Neural progenitor cell (in vitro differentiated cells): Measurements from ENCODE around the gene MYO1A. TPM values are rescaled to one million over a fixed set of nuclear protein-coding genes. Genes with fewer than 3 reads are reported as not detected.

Experiments
- DNase-seq: peaks from one replicate; pipeline ENCODE4 v3.0.0-alpha.2; 2016; ENCODE audit warnings: low spot score
- H2AFZ ChIP-seq: fragments of 200-600 bp; sonication (generic); replicated peaks from 2 replicates; pipeline ENCODE4 v1.6.1; 2016; ENCODE audit warnings: antibody characterized with exemption
- H3F3A ChIP-seq: fragments of 200-600 bp; sonication (generic); 2 replicates; pipeline ENCODE4 v1.6.1; 2016; ENCODE audit warnings: antibody characterized with exemption, low read depth
- H3K27ac ChIP-seq: fragments of 200-600 bp; sonication (generic); 2 replicates; pipeline ENCODE4 v1.5.1; 2016; ENCODE audit warnings: mild to moderate bottlenecking
- H3K27me3 ChIP-seq: fragments of 200-600 bp; sonication (generic); 2 replicates; pipeline ENCODE4 v1.6.1; 2016; ENCODE audit warnings: mild to moderate bottlenecking, moderate library complexity
- H3K36me3 ChIP-seq: fragments of 200-600 bp; sonication (generic); 2 replicates; pipeline ENCODE4 v1.5.1; 2016
- H3K4me1 ChIP-seq: fragments of 200-600 bp; sonication (generic); 2 replicates; pipeline ENCODE4 v1.6.1; 2016; ENCODE audit warnings: mixed run types
- H3K4me2 ChIP-seq: fragments of 200-600 bp; sonication (generic); 2 replicates; pipeline ENCODE4 v1.6.1; 2016
- H3K4me3 ChIP-seq: fragments of 200-600 bp; sonication (generic); 2 replicates; pipeline ENCODE4 v1.5.1; 2016
- H3K79me2 ChIP-seq: fragments of 200-600 bp; sonication (generic); 2 replicates; pipeline ENCODE4 v1.6.1; 2016; ENCODE audit warnings: low read depth
- H3K9ac ChIP-seq: fragments of 200-600 bp; sonication (generic); 2 replicates; pipeline ENCODE4 v1.6.1; 2016
- H3K9me3 ChIP-seq: fragments of 200-600 bp; sonication (generic); 2 replicates; pipeline ENCODE4 v1.5.1; 2016; ENCODE audit warnings: low read depth
- H4K20me1 ChIP-seq: fragments of 200-600 bp; sonication (generic); 2 replicates; pipeline ENCODE4 v1.6.1; 2016; ENCODE audit warnings: low read depth
- H3K27ac Mint-ChIP-seq: 3 replicates; pipeline ENCODE4 v1.8.0; 2021; ENCODE audit warnings: mixed read lengths
- H3K27me3 Mint-ChIP-seq: 2 replicates; pipeline ENCODE4 v1.8.0; 2022; ENCODE audit warnings: low read depth, mild to moderate bottlenecking, inconsistent platforms, moderate library complexity, mixed read lengths; ENCODE audit not compliant: insufficient read depth
- H3K36me3 Mint-ChIP-seq: 3 replicates; pipeline ENCODE4 v1.8.0; 2021; ENCODE audit warnings: mixed read lengths
- H3K4me1 Mint-ChIP-seq: 3 replicates; pipeline ENCODE4 v1.8.0; 2021; ENCODE audit warnings: mixed read lengths
- H3K4me3 Mint-ChIP-seq: 3 replicates; pipeline ENCODE4 v1.8.0; 2021; ENCODE audit warnings: mild to moderate bottlenecking, moderate library complexity, mixed read lengths
- H3K9me3 Mint-ChIP-seq: 3 replicates; pipeline ENCODE4 v1.8.0; 2020; ENCODE audit warnings: mixed read lengths
- EZH2 ChIP-seq: fragments of 200-600 bp; sonication (generic); IDR thresholded peaks from 2 replicates; pipeline ENCODE4 v1.6.1; 2017; ENCODE audit warnings: antibody characterized with exemption, mild to moderate bottlenecking, moderate library complexity
- EZH2phosphoT487 ChIP-seq: fragments of 200-600 bp; sonication (generic); IDR thresholded peaks from 2 replicates; pipeline ENCODE4 v1.6.1; 2017; ENCODE audit warnings: antibody characterized with exemption
- total RNA-seq: library from RNA; depleted of rRNA; stranded (reverse); fragments of >200 nt; gene quantifications from 2 replicates; pipeline ENCODE4 v1.2.3, GENCODE V29; 2015; ENCODE audit warnings: low replicate concordance
- TF ChIP-seq, protein P1 (sequence below): fragments of 200-600 bp; sonication (generic); IDR thresholded peaks from 2 replicates; pipeline ENCODE4 v1.5.1; 2017; ENCODE audit warnings: antibody characterized with exemption, mild to moderate bottlenecking

Gene MYO1A
- total RNA-seq, 1 donor from 2014 or later = not detected

DNA sequence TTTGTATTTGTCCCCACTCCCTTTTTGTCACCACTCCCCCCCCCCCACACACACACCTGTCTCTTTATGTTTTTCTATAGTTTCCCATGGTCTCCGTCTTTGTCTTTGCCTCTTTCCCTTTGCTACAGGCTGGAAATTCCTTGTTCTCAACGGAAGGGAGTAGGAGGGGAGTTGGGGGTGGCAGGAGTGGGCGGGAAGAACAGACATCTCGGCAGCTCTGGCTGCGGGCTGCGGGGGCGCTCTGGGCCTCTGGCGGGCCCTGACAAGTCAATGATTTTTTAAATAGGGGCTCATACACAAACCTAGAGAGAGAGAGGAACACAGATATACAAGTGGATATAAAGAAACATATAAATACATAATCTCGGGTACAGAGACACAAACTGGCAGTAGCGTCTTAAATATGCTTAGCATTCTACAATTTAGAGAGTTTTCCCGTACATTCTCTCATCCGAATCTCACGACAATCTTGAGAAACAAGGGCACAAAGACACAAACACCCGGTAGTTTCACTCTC is 36.6 kb upstream of the MYO1A start:
- Histone ChIP-seq H3K4me3 (peak overlapping the region; percentile 74), H3K4me1 (peaks cover 18% of the 10 kb centered on the region), H3K27ac (peak overlapping the region; percentile 85), H3K36me3 (no peaks in the 10 kb centered on the region), H2AFZ (peak overlapping the region; percentile 53), H4K20me1 (peaks cover 20% of the 10 kb centered on the region), H3K9me3 (no peaks in the 10 kb centered on the region), H3K79me2 (peaks cover 25% of the 10 kb centered on the region), H3F3A (peaks cover 44% of the 10 kb centered on the region), H3K9ac (no peak overlapping the region), H3K4me2 (peak overlapping the region; percentile 83), H3K27me3 (no peaks in the 10 kb centered on the region)
- peaks cover 7% of the 10 kb centered on the region for H3K27me3 Mint-ChIP-seq
- TF ChIP-seq, protein P1, sequence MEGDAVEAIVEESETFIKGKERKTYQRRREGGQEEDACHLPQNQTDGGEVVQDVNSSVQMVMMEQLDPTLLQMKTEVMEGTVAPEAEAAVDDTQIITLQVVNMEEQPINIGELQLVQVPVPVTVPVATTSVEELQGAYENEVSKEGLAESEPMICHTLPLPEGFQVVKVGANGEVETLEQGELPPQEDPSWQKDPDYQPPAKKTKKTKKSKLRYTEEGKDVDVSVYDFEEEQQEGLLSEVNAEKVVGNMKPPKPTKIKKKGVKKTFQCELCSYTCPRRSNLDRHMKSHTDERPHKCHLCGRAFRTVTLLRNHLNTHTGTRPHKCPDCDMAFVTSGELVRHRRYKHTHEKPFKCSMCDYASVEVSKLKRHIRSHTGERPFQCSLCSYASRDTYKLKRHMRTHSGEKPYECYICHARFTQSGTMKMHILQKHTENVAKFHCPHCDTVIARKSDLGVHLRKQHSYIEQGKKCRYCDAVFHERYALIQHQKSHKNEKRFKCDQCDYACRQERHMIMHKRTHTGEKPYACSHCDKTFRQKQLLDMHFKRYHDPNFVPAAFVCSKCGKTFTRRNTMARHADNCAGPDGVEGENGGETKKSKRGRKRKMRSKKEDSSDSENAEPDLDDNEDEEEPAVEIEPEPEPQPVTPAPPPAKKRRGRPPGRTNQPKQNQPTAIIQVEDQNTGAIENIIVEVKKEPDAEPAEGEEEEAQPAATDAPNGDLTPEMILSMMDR = peak; percentile 62
- TF ChIP-seq EZH2phosphoT487 (no peak), EZH2 (no peak)
- peak overlapping the region; percentile 87 for H3K4me3 Mint-ChIP-seq
- H3K27ac Mint-ChIP-seq = peak overlapping the region; percentile 83
- peaks cover 41% of the 10 kb centered on the region for H3K4me1 Mint-ChIP-seq
- peaks cover 5% of the 10 kb centered on the region for H3K36me3 Mint-ChIP-seq
- no peaks in the 10 kb centered on the region for H3K9me3 Mint-ChIP-seq
- peak; percentile 90 for DNase-seq

DNA sequence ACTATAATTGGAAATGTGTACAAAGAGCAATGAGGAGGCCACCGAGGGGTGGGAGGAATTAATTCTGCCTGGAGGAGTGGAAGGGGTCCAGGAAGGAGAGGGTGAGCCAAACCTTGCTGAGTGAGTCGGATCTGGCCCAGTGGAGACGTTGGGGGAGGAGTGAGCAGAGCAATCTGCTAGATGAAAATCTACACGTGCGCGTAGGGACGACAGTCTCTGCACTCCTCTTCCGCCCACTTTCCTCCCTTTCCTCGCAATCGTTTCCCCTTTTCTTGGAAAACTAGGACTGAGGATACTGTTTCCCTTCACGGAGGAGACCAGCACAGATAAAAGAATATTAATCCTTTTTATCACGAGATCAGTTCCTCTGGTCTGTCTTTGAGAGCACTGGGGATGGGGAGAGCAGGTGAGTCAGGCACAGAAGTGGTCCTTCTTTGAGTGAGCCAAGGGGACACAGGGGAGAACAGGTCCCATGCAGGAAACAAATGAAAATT is 36.1 kb upstream of the MYO1A start:
- Mint-ChIP-seq H3K4me3 (peak overlapping the region; percentile 87), H3K27ac (peak overlapping the region; percentile 83), H3K27me3 (peaks cover 7% of the 10 kb centered on the region), H3K4me1 (peaks cover 38% of the 10 kb centered on the region), H3K9me3 (no peaks in the 10 kb centered on the region), H3K36me3 (peaks cover 5% of the 10 kb centered on the region)
- Histone ChIP-seq H3K79me2 (peaks cover 20% of the 10 kb centered on the region), H3K9ac (no peak overlapping the region), H3K9me3 (no peaks in the 10 kb centered on the region), H3K27ac (peak overlapping the region; percentile 85), H3F3A (peaks cover 44% of the 10 kb centered on the region), H3K36me3 (no peaks in the 10 kb centered on the region), H3K27me3 (no peaks in the 10 kb centered on the region), H4K20me1 (peaks cover 15% of the 10 kb centered on the region), H3K4me1 (peaks cover 18% of the 10 kb centered on the region), H3K4me3 (peak overlapping the region; percentile 74), H2AFZ (no peak overlapping the region), H3K4me2 (peak overlapping the region; percentile 83)
- TF ChIP-seq, protein P1 = no peak
- TF ChIP-seq EZH2phosphoT487 (no peak), EZH2 (no peak)
- DNase-seq = peak; percentile 39

DNA sequence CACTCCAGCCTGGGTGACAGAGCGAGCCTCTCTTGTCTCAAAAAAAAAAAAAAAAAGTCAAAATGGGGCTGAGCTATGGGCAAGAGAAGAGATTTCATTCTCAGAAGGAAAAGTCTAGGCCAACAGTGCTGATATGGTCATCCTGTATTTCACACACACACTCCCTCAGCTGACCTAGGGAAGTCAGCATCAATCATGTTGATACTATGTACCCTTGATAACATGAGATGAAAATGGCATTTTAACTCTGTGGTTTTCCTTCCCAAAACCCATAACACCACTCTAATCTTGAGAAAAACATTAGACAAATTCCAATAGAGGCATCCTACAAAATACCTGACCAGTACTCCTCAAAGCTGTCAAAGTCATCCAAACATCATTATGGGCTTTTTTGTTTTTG is 30.9 kb upstream of the MYO1A start:
- H3K36me3 ChIP-seq = no peaks in the 10 kb centered on the region
- H3K9me3 Mint-ChIP-seq = no peaks in the 10 kb centered on the region
- no peaks in the 10 kb centered on the region for H3K27me3 ChIP-seq
- TF ChIP-seq, protein P1 = no peak
- TF ChIP-seq EZH2 (no peak), EZH2phosphoT487 (no peak)
- no peak for DNase-seq
- no peaks in the 10 kb centered on the region for H3K9me3 ChIP-seq
- H3K79me2 ChIP-seq = peaks cover 27% of the 10 kb centered on the region
- no peak overlapping the region for H3K4me3 ChIP-seq
- no peak overlapping the region for H3K4me3 Mint-ChIP-seq
- H3K9ac ChIP-seq = no peak overlapping the region
- no peaks in the 10 kb centered on the region for H3K27me3 Mint-ChIP-seq
- peaks cover 27% of the 10 kb centered on the region for H3K4me1 Mint-ChIP-seq
- peaks cover 2% of the 10 kb centered on the region for H3K36me3 Mint-ChIP-seq
- peaks cover 16% of the 10 kb centered on the region for H3K4me1 ChIP-seq
- H3K27ac Mint-ChIP-seq = peak overlapping the region; percentile 16
- no peak overlapping the region for H3K27ac ChIP-seq
- no peak overlapping the region for H2AFZ ChIP-seq
- no peak overlapping the region for H3K4me2 ChIP-seq
- H3F3A ChIP-seq = peaks cover 19% of the 10 kb centered on the region
- H4K20me1 ChIP-seq = peaks cover 11% of the 10 kb centered on the region
